H1 (cell line): ENCODE results near the gene DHX34.

Experiments
- CEBPB ChIP-seq: IDR thresholded peaks from 2 replicates; pipeline ENCODE4 v1.6.1; 2012; ENCODE audit warnings: low read depth, low read length
- CTCF ChIP-seq, 3 experiments: IDR thresholded peaks; 1 replicate in 2 of 3; 2 replicates in 1 of 3; pipeline versions ENCODE4 v1.5.1 to v1.6.1; 2011; ENCODE audit warnings: low read length in 3 of 3, mild to moderate bottlenecking in 3 of 3, inconsistent platforms in 2 of 3, low read depth in 1 of 3, moderate library complexity in 1 of 3; ENCODE audit not compliant: insufficient read depth in 1 of 3; ENCODE audit errors: control extremely low read depth in 1 of 3
- KDM1A ChIP-seq: fragments of 200-600, 300-600 bp; sonication (generic); IDR thresholded peaks from 2 replicates; pipeline ENCODE4 v1.7.1; 2016; ENCODE audit warnings: mild to moderate bottlenecking, low read length, borderline replicate concordance
- MAFK ChIP-seq: IDR thresholded peaks from 2 replicates; pipeline ENCODE4 v1.6.1; 2012; ENCODE audit warnings: low read depth, mild to moderate bottlenecking, improper control_type of control experiment, low read length
- POLR2A ChIP-seq, 2 experiments: IDR thresholded peaks; 1 replicate in 1 of 2; 2 replicates in 1 of 2; pipeline ENCODE4 v1.6.1; 2011; ENCODE audit warnings: low read depth in 2 of 2, low read length in 2 of 2, mild to moderate bottlenecking in 2 of 2; ENCODE audit errors: control extremely low read depth in 1 of 2
- TAF1 ChIP-seq: IDR thresholded peaks from 2 replicates; pipeline ENCODE4 v1.6.1; 2011; ENCODE audit warnings: mild to moderate bottlenecking, low read depth, low read length
- TBP ChIP-seq: IDR thresholded peaks from 2 replicates; pipeline ENCODE4 v1.6.1; 2011; ENCODE audit warnings: low read depth, low read length, improper control_type of control experiment
- TEAD4 ChIP-seq: IDR thresholded peaks from 2 replicates; pipeline ENCODE4 v1.6.1; 2012; ENCODE audit warnings: low read depth, low read length, inconsistent platforms, mixed read lengths

GRCh38 chr19:47322058-47322457 is 27.1 kb upstream of the DHX34 start:
- no peak for TF ChIP-seq KDM1A
- no peak for TF ChIP-seq TEAD4
- no peak for TF ChIP-seq POLR2A (IDR thresholded peaks at IDR 0.05; ENCODE audit: control extremely low read depth in 1 of 2, low read depth in 2 of 2, low read length in 2 of 2)
- no peak for TF ChIP-seq TAF1
- TF ChIP-seq TBP, result no peak
- no peak for TF ChIP-seq CTCF (IDR thresholded peaks at IDR 0.05; ENCODE audit: control extremely low read depth in 1 of 3, insufficient read depth in 1 of 3, low read depth in 1 of 3, low read length in 3 of 3)
- no peak for TF ChIP-seq CEBPB
- no peak for TF ChIP-seq MAFK
